ENCODE results near the gene PREP.
"Not testable (repeated sequence)": the region's sequence is repeated elsewhere in the genome, so short reads cannot be mapped to it uniquely, and the experiment has no call there.

Gene PREP

GRCh38 chr6:105344881-105345370 is 58.0 kb downstream of the PREP start:
- DNase-seq (ENCODE audit: low spot score), result no peak

DNA sequence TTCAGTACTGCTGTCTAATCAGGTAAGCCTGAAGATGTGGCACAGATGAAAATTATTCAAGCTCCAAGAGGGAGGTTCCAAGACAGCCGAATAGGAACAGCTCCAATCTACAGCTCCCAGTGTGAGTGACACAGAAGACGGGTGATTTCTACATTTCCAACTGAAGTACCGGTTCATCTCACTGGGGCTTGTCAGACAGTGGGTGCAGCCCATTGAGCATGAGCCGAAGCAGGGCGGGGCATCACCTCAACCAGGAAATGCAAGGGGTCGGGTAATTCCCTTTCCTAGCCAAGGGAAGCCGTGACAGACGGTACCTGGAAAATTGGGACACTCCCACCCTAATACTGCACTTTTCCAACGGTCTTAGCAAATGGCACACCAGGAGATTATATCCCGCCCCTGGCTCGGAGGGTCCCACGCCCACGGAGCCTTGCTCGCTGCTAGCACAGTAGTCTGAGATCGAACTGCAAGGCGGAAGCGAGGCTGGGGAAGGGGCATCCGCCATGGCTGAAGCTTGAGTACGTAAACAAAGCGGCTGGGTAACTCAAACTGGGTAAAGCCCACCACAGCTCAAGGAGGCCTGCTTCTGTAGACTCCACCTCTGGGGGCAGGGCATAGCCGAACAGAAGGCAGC is 64.4 kb downstream of the PREP start:
- not testable (repeated sequence) for DNase-seq (ENCODE audit: low spot score)

DNA sequence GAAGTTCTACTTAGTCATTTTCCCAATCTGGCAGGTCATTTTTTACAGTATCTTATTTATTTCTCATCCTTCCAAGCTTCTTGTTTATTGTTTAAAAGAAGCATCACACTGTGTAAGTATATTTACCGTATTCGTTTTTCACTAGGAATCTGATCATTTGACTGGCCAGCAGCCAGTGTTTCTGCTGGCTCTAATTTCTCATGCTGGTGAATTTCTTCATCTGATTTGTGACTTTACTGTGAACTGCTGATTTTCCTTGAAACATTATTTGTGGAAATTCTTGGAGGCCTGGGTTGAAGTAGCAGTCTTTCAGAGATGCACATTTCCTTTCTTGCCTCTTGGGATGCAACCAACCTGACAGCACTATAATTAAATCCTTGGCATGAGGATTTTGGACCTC is 65.9 kb downstream of the PREP start:
- DNase-seq (ENCODE audit: low spot score), result no peak

DNA sequence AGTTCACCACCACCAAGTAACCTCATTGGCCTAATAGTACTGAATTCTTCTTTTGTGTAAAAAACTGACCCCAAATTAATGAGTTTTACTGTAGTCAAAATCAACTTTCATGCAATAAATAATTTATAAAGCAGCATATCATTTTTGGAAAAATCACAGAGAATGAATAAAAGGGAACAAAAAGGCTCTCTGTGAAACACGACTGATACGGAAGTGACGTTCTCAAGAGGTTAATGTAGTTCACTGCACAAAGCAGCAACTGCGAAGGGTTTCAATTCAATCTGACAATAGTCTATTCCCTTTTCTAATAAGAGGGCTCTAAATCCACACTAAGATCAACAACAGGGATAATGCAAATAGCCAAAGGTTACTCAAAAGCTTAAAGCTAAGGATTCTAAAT is 70.3 kb downstream of the PREP start:
- DNase-seq (ENCODE audit: low spot score), result no peak

GRCh38 chr6:105331927-105332326 is 71.0 kb downstream of the PREP start:
- no peak for DNase-seq (ENCODE audit: low spot score)

DNA sequence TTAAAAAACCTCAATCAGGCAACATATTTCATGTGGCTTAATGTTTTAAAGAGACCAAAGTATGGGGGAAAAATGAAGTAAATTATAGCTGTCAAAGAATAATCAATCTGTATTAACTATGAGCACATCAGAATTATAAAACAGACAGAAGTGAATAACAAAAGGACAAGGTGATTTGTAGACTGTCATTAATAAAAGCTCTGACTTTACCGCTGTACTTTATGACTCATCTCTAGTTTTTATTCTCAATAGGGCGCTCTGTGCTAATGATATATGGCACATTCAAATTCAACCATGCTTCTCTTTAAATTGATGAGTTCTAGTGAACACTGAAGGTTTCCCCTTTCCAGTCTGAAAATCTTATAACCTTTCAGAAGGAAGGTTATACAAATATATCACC is 72.0 kb downstream of the PREP start:
- no peak for DNase-seq (ENCODE audit: low spot score)

GRCh38 chr6:105330364-105330763 is 72.5 kb downstream of the PREP start:
- DNase-seq (ENCODE audit: low spot score), result no peak

GRCh38 chr6:105326833-105327770 is 75.8 kb downstream of the PREP start:
- DNase-seq (ENCODE audit: low spot score), result no peak

- no peak for DNase-seq (ENCODE audit: low spot score)
These were observed 76.7 kb downstream of the PREP start for GRCh38 chr6:105326216-105326615.

DNA sequence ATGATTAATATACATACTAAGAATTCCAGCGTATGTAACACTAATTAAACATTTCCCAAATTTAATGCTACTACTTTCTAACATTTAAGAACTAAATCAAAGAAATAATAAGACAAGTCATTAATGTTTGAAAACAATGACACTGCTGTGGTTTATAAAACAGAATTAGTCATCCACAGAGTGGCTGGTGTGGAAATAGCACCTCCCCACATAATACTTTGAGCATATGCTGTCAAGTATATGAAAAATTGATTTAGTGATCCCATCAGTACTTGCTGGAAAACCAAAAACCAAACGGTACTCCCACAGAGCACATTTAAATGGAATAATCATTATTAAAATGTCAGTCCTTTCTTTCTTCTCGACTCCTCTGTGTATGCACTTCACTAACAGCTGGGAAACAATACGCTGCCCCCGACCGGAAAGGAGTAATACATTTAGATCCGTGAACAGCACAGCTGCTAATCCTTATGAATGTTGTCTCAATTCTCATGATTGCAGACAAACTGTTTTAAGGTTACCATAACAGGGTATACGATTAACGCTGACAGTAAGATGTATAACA is 78.4 kb downstream of the PREP start:
- no peak for DNase-seq (ENCODE audit: low spot score)

DNA sequence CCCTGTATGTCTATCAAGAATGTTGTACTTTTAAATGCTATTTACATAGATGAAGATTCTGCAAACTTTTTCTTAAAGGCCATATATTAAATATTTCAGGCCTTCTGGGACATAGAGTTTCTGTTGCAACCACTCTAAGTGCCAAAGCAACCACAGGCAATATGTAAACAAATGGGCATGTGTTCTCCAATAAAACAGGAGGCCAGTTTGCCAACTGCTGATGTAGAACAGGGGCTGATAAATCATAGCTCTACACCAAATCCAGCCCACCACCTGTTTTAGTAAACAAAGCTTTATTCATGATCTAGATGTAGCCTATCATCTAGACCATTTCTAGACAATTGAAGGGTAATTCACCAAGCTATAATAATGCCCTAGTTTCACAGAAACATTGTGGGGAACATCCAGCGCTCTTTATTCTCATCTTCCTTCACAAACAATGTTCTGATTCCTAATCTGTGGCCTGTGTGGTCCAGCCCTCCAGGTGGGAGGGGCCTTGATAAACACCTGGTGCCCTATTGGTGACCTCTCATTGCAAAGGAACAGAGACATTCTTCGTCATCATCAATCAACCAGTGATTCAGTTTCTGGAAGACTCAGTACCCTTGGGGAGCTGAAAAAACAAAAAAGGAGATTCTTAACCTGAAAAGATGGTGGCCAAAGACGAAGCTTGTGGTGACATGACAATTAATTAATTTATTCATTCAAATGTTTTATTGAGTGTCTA is 80.2 kb downstream of the PREP start:
- DNase-seq (ENCODE audit: low spot score), result no peak

DNA sequence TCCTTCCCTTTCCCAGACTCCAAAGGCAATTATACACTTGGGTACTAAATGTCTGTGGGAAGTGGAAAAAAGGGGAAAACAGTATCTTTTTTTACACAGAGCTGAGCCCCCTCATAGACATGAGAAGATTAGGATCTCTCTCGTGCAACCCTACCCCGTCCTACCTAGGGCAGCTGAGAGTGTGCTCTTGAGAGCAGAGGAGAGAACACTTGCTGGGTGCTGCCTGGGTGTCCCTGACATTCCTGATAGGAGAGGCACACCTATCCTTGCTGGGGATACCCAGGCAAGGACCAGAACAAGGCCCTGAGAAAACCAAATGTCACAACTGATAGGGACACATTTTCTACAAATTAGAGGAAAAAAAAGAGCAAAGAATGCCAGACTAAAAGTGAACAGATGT is 81.2 kb downstream of the PREP start:
- no peak for DNase-seq (ENCODE audit: low spot score)

GRCh38 chr6:105321207-105321606 is 81.7 kb downstream of the PREP start:
- DNase-seq (ENCODE audit: low spot score), result no peak

- DNase-seq (ENCODE audit: low spot score), result no peak
These were observed 82.1 kb downstream of the PREP start for GRCh38 chr6:105320765-105321164.

GRCh38 chr6:105320271-105320670 is 82.6 kb downstream of the PREP start:
- no peak for DNase-seq (ENCODE audit: low spot score)

DNA sequence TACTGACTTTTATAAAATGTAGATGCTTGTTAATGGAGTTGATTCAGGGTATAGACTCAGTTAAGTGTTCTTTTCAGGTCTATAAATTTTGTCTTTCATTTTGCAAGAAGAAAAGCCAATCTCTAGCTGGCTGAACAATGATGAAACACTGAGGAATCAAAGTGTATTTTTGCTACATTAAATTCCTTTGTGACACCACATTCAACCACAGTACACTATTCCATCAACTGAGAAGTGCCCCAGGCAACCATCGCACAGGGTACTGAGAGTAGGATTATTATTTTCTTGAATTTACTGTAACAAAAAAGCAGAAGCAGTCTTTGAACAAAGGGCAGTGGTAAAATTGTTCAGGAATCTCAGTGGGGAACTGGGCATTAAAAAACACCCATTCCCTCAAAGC is 83.6 kb downstream of the PREP start:
- DNase-seq (ENCODE audit: low spot score), result no peak

DNA sequence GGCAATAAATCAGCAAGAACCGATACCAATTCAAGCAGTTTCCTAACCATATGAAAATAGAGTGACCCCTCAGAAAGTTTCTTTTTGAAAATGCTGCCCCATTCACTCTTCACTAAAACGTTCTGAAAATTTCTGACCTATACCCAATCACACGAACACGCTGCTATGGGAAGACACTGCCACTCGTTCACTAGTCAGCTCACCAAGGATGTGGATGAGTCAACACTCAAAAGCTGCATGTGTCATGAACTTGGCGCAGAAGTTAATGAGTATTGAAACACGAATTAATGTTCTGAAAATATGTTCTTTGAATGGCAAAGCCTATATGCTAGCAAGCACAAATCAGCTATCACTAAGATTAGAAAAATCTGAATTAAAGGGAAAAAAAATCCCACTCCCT is 84.2 kb downstream of the PREP start:
- no peak for DNase-seq (ENCODE audit: low spot score)

DNA sequence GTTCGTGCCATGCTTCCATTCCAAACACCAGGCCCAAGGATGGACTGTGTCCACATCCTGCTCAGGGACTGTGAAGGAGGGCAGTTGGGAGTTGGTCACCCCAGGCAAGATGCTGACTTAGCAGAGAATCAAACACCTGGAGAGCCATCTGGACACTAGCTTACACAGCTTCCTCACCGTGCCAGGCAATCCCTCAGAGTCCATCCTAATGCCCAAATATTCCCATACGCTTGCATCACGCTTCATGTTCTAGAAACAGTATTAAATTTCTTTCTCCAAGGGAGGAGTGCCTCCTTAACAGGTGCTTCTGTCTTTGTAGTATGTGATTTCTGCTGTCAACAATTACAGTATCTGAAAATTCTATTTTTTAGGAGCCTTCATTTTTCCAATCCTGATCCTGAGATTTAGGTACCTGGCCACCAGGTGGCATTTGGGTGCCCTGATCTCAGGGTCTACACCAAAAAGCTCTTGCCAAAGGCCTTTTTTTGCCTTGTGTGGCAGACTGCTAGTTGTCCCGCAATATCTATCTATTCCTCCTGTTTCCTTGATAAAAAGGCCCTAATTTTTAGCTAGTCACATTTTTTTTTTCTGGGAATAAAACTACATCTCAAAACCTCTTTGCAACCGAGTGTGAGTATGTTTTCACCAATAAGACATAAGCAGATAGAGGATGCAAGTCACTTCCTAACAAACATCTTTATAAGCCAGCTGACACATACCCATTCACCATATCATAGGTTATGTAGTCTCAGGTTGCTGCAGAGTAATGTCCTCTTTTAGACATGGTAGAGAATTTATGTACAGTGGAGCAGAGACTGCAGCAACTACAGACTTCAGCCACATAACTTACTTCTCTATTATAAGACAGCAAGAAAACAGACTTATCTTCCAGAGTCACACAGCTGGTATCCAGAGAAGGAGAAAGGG is 85.0 kb downstream of the PREP start:
- peak; percentile 16 for DNase-seq (ENCODE audit: low spot score)

- no peak for DNase-seq (ENCODE audit: low spot score)
These were observed 89.7 kb downstream of the PREP start for GRCh38 chr6:105313211-105313610.

GRCh38 chr6:105310947-105311346 is 91.9 kb downstream of the PREP start:
- no peak for DNase-seq (ENCODE audit: low spot score)

- DNase-seq (ENCODE audit: low spot score), result no peak
These were observed 92.5 kb downstream of the PREP start for GRCh38 chr6:105310371-105310770.

Data from HuH-7.5 (cell line).